ENCODE results near the gene IL32. TPM values are rescaled to one million over a fixed set of nuclear protein-coding genes. Genes with fewer than 3 reads are reported as not detected.

Gene IL32
- total RNA-seq, 2 experiments from 2014 or later: 378 to 383 TPM

- H3K27ac ChIP-seq (ENCODE audit: low read depth in 1 of 2, low read length in 2 of 2): peak overlapping the region; percentile 72 to 74
- peak overlapping the region; percentile 95 for H3K4me3 Mint-ChIP-seq
- ATAC-seq (ENCODE audit: poor library complexity) (peak; percentile 59), DNase-seq (peak in 12 of 14 experiments; percentile 36 to 80 (median 51))
- H3K9me3 ChIP-seq (ENCODE audit: control insufficient read depth in 1 of 2, insufficient read depth in 1 of 2, low read length in 2 of 2): no peaks in the 10 kb centered on the region
- no peaks in the 10 kb centered on the region for H3K27me3 Mint-ChIP-seq
- peaks cover 25% of the 10 kb centered on the region for H3K36me3 Mint-ChIP-seq (ENCODE audit: low read depth)
- H3K4me3 ChIP-seq (ENCODE audit: low read length): peak overlapping the region; percentile 87
- TF ChIP-seq CTCF (IDR thresholded peaks at IDR 0.05): no peak
- no peaks in the 10 kb centered on the region for H3K27me3 ChIP-seq (ENCODE audit: control insufficient read depth in 1 of 2, insufficient read depth in 2 of 2, low read length in 2 of 2)
- H3K27ac Mint-ChIP-seq: peak overlapping the region; percentile 61
- H3K9me3 Mint-ChIP-seq: no peaks in the 10 kb centered on the region
- CTCF ChIA-PET: interaction anchor here (0.7 to 3.1 kb wide), 24 partner anchors 10 to 225 kb away, joined by 3 to 62 read pairs (median 5); partner anchors contain the start of genes TNFRSF12A and ZNF213
- H3K36me3 ChIP-seq (ENCODE audit: insufficient read depth, low read length): peaks cover 3% of the 10 kb centered on the region
- H3K4me1 Mint-ChIP-seq (ENCODE audit: low read depth): peaks cover 59% of the 10 kb centered on the region
- intact Hi-C loops (cut with DNase I, micrococcal nuclease): loop anchor here (1.0 to 5.0 kb wide), 6 partner anchors 36 to 108 kb away; no protein-coding TSS in a partner anchor
- H3K4me1 ChIP-seq (ENCODE audit: insufficient read depth, low read length): peaks cover 76% of the 10 kb centered on the region
- POLR2A ChIA-PET: interaction anchor here (0.6 to 5.4 kb wide), 16 partner anchors 10 to 110 kb away, joined by 3 to 70 read pairs (median 4); partner anchors contain the start of genes ZNF205 and ZNF213
Measured at GRCh38 chr16:3058139-3059030, 7.1 kb upstream of the IL32 start.

GRCh38 chr16:3059041-3059722, 6.3 kb upstream of the IL32 start:
- TF ChIP-seq CTCF (IDR thresholded peaks at IDR 0.05): peak; percentile 88
- Mint-ChIP-seq H3K9me3 (no peaks in the 10 kb centered on the region), H3K4me1 (ENCODE audit: low read depth) (peaks cover 60% of the 10 kb centered on the region), H3K27ac (peak overlapping the region; percentile 83), H3K27me3 (no peaks in the 10 kb centered on the region), H3K4me3 (peak overlapping the region; percentile 95), H3K36me3 (ENCODE audit: low read depth) (peaks cover 18% of the 10 kb centered on the region)
- intact Hi-C loops (cut with DNase I, micrococcal nuclease): loop anchor here (1.0 to 5.0 kb wide), 6 partner anchors 35 to 108 kb away; no protein-coding TSS in a partner anchor
- DNase-seq: peak; percentile 70 to 95 (median 86)
- Histone ChIP-seq H3K27me3 (ENCODE audit: control insufficient read depth in 1 of 2, insufficient read depth in 2 of 2, low read length in 2 of 2) (no peaks in the 10 kb centered on the region), H3K4me1 (ENCODE audit: insufficient read depth, low read length) (peaks cover 84% of the 10 kb centered on the region), H3K36me3 (ENCODE audit: insufficient read depth, low read length) (peaks cover 3% of the 10 kb centered on the region), H3K9me3 (ENCODE audit: control insufficient read depth in 1 of 2, insufficient read depth in 1 of 2, low read length in 2 of 2) (no peaks in the 10 kb centered on the region), H3K4me3 (ENCODE audit: low read length) (peak overlapping the region; percentile 87), H3K27ac (ENCODE audit: low read depth in 1 of 2, low read length in 2 of 2) (peak overlapping the region; percentile 72 to 74)
- ChIA-PET CTCF (interaction anchor here (0.7 to 3.1 kb wide), 29 partner anchors 11 to 224 kb away, joined by 3 to 62 read pairs (median 5); partner anchors contain the start of genes TNFRSF12A and ZNF213), POLR2A (interaction anchor here (0.9 to 5.4 kb wide), 18 partner anchors 9 to 140 kb away, joined by 3 to 70 read pairs (median 5); partner anchors contain the start of genes ZNF213 and ZSCAN10)
- ATAC-seq (ENCODE audit: poor library complexity): peak; percentile 88

GRCh38 chr16:3059723-3060242, 5.7 kb upstream of the IL32 start:
- ChIA-PET POLR2A (interaction anchor here (0.9 to 5.4 kb wide), 12 partner anchors 11 to 139 kb away, joined by 3 to 70 read pairs (median 6); partner anchors contain the start of genes ZNF213 and ZSCAN10), CTCF (interaction anchor here (0.7 to 3.1 kb wide), 19 partner anchors 12 to 101 kb away, joined by 3 to 62 read pairs (median 4); partner anchors contain the start of genes TNFRSF12A and ZNF213)
- peak overlapping the region; percentile 87 for H3K4me3 ChIP-seq (ENCODE audit: low read length)

More at GRCh38 chr16:3059723-3060242, 5.7 kb upstream of the IL32 start:
- Histone ChIP-seq H3K4me1 (ENCODE audit: insufficient read depth, low read length) (peaks cover 84% of the 10 kb centered on the region), H3K36me3 (ENCODE audit: insufficient read depth, low read length) (peaks cover 3% of the 10 kb centered on the region), H3K27ac (ENCODE audit: low read depth in 1 of 2, low read length in 2 of 2) (peak overlapping the region; percentile 64 to 74), H3K9me3 (ENCODE audit: control insufficient read depth in 1 of 2, insufficient read depth in 1 of 2, low read length in 2 of 2) (no peaks in the 10 kb centered on the region), H3K27me3 (ENCODE audit: control insufficient read depth in 1 of 2, insufficient read depth in 2 of 2, low read length in 2 of 2) (no peaks in the 10 kb centered on the region)
- Mint-ChIP-seq H3K4me3 (peak overlapping the region; percentile 95), H3K4me1 (ENCODE audit: low read depth) (peaks cover 64% of the 10 kb centered on the region), H3K36me3 (ENCODE audit: low read depth) (peaks cover 15% of the 10 kb centered on the region), H3K27me3 (no peaks in the 10 kb centered on the region), H3K9me3 (no peaks in the 10 kb centered on the region), H3K27ac (peak overlapping the region; percentile 83)
- ATAC-seq (ENCODE audit: poor library complexity) (no peak), DNase-seq (no peak)
- TF ChIP-seq CTCF (IDR thresholded peaks at IDR 0.05): no peak
- intact Hi-C loops (cut with DNase I, micrococcal nuclease): loop anchor here (1.0 to 5.0 kb wide), 6 partner anchors 35 to 107 kb away; no protein-coding TSS in a partner anchor
